ENCODE data around the gene POC1A. TPM values are rescaled to one million over a fixed set of nuclear protein-coding genes. Genes with fewer than 3 reads are reported as not detected.
A peak's percentile ranks its signal among the peaks of the same experiment; 100 is the strongest.

Gene POC1A
- total and polyA plus RNA-seq, 9 of the 15 experiments (the other 6 are each of a cell fraction or from before 2014, with no cell fraction given) = 7.2 to 17.5 (median 12.1) TPM

DNA sequence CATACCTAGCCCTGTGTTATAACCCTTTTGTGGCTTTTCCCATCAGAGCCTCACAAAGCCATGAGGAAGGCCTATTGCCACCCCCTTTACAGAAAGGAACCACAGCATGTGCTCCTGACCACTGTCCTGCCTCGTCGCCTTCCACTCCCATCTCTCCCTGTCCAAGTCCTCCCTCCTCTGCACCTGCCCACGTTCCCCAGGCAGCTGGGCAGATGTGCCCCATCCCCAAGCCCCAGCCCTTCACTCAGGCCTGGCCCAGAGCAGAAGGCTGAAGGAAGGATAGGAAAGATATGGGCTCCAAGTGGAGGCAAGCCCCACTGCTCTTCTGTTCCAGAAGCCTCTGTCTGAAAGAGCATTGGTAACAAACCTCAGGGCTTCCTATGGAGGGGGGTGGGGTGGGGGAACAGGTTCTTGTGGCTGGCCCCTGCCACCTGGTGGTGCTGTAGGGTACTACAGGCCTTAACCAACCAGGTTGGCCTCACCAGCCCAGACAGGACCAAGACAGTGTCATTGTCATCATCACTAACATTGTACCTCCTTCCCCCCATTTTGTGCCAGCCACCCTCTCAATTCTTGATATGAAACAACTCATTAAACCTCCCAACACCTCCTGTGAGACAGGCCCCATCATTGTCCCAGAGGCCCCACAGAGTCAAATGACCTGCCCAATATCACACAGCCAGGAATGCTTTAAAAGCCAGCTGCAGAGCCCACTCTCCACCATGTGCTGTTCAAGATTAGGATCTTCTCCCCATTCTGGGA lies 10.0 kb downstream of the POC1A start (continued):
- TF ChIP-seq, protein P1, sequence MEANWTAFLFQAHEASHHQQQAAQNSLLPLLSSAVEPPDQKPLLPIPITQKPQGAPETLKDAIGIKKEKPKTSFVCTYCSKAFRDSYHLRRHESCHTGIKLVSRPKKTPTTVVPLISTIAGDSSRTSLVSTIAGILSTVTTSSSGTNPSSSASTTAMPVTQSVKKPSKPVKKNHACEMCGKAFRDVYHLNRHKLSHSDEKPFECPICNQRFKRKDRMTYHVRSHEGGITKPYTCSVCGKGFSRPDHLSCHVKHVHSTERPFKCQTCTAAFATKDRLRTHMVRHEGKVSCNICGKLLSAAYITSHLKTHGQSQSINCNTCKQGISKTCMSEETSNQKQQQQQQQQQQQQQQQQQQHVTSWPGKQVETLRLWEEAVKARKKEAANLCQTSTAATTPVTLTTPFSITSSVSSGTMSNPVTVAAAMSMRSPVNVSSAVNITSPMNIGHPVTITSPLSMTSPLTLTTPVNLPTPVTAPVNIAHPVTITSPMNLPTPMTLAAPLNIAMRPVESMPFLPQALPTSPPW (CRISPR knock-in tag; IDR thresholded peaks at IDR 0.05) = peak; percentile 96
- TF ChIP-seq STAG1 (CRISPR knock-in tag; IDR thresholded peaks at IDR 0.05; ENCODE audit: borderline replicate concordance) = peak; percentile 63; the same call in 1 of the 2 replicates
- TF ChIP-seq, protein P2, sequence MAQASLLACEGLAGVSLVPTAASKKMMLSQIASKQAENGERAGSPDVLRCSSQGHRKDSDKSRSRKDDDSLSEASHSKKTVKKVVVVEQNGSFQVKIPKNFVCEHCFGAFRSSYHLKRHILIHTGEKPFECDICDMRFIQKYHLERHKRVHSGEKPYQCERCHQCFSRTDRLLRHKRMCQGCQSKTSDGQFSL (CRISPR knock-in tag; IDR thresholded peaks at IDR 0.05) = peak; percentile 58; the same call in 1 of the 2 replicates
- TF ChIP-seq, protein P2 (tag; IDR thresholded peaks at IDR 0.05) = peak in 1 of 2 experiments; percentile 48; a peak in 1 of 4 replicates

DNA sequence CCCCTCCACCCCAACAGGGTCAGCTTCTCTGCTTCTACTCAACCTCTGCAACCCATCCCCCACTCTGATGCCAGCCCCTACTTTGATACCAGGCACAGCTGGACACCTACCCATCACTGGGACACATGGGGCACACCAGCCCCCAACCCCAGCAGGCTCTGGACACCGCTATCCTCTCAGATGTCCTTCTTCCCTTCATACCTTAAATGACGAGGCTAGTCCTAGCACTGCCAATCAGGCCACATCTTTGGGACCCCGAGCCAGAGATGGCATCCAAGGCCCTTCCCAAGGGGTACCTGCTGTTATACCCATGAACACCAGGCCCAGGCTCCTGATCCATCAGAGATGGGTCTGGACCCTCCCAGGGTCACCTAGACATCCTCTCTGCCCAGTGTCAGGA lies 10.6 kb downstream of the POC1A start:
- ATAC-seq = no peak
- in situ Hi-C loops (cut with MboI) (no loop called here), intact Hi-C loops (cut with micrococcal nuclease) (loop anchor here (1.0 to 5.0 kb wide), 3 partner anchors 90 to 201 kb away; partner anchors contain the start of genes PARP3 and RRP9)
- Histone ChIP-seq H3K79me2 (ENCODE audit: control insufficient read depth, insufficient read depth, low read length) (no peaks in the 10 kb centered on the region), H3K4me2 (ENCODE audit: insufficient read depth, low read length) (no peak overlapping the region), H3K4me3 (no peak overlapping the region), H3K27ac (ENCODE audit: extremely low read depth, low read depth, low read length) (no peak overlapping the region), H3K9me1 (ENCODE audit: control insufficient read depth, insufficient read depth, low read length) (no peaks in the 10 kb centered on the region), H3K4me1 (replicated peaks in 1 of 2; ENCODE audit: control insufficient read depth in 2 of 2, insufficient read depth in 2 of 2, low read length in 2 of 2) (no peaks in the 10 kb centered on the region), H2AFZ (ENCODE audit: low read depth, low read length) (no peak overlapping the region), H3K27me3 (ENCODE audit: control insufficient read depth in 2 of 2, insufficient read depth in 2 of 2, low read length in 2 of 2) (no peaks in the 10 kb centered on the region), H3K9ac (ENCODE audit: insufficient read depth in 1 of 2, low read depth in 2 of 2, low read length in 2 of 2) (no peak overlapping the region), H3K9me3 (replicated peaks; ENCODE audit: control insufficient read depth, insufficient read depth, low read depth, low read length) (no peaks in the 10 kb centered on the region), H4K20me1 (replicated peaks; ENCODE audit: control insufficient read depth, insufficient read depth, low read length) (no peaks in the 10 kb centered on the region), H3K36me3 (ENCODE audit: control insufficient read depth, insufficient read depth, low read length) (peaks cover 56% of the 10 kb centered on the region; the same call in 1 of the 3 replicates)
- no peak for DNase-seq (ENCODE audit: extremely low read depth in 1 of 4, low spot score in 3 of 4)
- WGBS (ENCODE audit: insufficient coverage, low coverage, missing lambda C conversion rate) = 85% methylated on average over 3 of the region's 3 CpGs
- FAIRE-seq = no peak
- no TSS peak for BruUV-seq (replicated peaks)
- ChIA-PET CTCF (ENCODE audit: low intra/inter-chr PET ratio) (interaction anchor here (0.6 to 3.4 kb wide), 4 partner anchors 87 to 202 kb away, joined by 3 to 36 read pairs (median 4); partner anchors contain the start of genes DUSP7, PARP3, RRP9 and WDR82), POLR2A (no interaction called here)
- TF ChIP-seq, protein P3, sequence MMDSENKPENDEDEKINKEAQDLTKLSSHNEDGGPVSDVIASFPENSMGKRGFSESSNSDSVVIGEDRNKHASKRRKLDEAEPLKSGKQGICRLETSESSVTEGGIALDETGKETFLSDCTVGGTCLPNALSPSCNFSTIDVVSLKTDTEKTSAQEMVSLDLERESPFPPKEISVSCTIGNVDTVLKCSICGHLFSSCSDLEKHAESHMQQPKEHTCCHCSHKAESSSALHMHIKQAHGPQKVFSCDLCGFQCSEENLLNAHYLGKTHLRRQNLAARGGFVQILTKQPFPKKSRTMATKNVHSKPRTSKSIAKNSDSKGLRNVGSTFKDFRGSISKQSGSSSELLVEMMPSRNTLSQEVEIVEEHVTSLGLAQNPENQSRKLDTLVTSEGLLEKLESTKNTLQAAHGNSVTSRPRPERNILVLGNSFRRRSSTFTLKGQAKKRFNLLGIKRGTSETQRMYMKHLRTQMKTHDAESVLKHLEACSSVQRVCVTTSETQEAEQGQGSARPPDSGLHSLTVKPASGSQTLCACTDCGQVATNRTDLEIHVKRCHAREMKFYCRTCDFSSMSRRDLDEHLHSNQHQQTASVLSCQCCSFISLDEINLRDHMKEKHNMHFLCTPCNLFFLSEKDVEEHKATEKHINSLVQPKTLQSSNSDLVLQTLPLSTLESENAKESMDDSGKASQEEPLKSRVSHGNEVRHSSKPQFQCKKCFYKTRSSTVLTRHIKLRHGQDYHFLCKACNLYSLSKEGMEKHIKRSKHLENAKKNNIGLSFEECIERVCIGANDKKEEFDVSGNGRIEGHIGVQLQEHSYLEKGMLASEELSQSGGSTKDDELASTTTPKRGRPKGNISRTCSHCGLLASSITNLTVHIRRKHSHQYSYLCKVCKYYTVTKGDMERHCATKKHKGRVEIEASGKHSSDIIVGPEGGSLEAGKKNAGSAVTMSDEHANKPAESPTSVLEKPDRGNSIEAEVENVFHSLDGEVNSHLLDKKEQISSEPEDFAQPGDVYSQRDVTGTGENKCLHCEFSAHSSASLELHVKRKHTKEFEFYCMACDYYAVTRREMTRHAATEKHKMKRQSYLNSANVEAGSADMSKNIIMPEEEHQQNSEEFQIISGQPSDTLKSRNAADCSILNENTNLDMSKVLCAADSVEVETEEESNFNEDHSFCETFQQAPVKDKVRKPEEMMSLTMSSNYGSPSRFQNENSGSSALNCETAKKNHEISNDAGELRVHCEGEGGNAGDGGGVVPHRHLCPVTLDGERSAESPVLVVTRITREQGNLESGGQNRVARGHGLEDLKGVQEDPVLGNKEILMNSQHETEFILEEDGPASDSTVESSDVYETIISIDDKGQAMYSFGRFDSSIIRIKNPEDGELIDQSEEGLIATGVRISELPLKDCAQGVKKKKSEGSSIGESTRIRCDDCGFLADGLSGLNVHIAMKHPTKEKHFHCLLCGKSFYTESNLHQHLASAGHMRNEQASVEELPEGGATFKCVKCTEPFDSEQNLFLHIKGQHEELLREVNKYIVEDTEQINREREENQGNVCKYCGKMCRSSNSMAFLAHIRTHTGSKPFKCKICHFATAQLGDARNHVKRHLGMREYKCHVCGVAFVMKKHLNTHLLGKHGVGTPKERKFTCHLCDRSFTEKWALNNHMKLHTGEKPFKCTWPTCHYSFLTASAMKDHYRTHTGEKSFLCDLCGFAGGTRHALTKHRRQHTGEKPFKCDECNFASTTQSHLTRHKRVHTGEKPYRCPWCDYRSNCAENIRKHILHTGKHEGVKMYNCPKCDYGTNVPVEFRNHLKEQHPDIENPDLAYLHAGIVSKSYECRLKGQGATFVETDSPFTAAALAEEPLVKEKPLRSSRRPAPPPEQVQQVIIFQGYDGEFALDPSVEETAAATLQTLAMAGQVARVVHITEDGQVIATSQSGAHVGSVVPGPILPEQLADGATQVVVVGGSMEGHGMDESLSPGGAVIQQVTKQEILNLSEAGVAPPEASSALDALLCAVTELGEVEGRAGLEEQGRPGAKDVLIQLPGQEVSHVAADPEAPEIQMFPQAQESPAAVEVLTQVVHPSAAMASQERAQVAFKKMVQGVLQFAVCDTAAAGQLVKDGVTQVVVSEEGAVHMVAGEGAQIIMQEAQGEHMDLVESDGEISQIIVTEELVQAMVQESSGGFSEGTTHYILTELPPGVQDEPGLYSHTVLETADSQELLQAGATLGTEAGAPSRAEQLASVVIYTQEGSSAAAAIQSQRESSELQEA (IDR thresholded peaks at IDR 0.05; ENCODE audit: low read depth) = no peak
- TF ChIP-seq MTF1 (CRISPR knock-in tag; IDR thresholded peaks at IDR 0.05; ENCODE audit: borderline replicate concordance) (no peak), ZNF282 (CRISPR knock-in tag; IDR thresholded peaks at IDR 0.05) (no peak), PHF8 (IDR thresholded peaks at IDR 0.05; ENCODE audit: borderline replicate concordance, low read length) (no peak)

Measured in K562 (cell line).